OCI-M2 (cell line): ENCODE results near the gene NAALADL2.
"Not testable (repeated sequence)": the region's sequence is repeated elsewhere in the genome, so short reads cannot be mapped to it uniquely, and the experiment has no call there.

Experiments
- DNase-seq: peaks from one replicate; lab custom pipeline; 2025; ENCODE audit not compliant: unreplicated experiment; lab: John Stamatoyannopoulos, UW

NAALADL2 gene

GRCh38 chr3:175066617-175067415 lies 207.7 kb downstream of the NAALADL2 start:
- DNase-seq: no peak

GRCh38 chr3:175068587-175068986 lies 209.5 kb downstream of the NAALADL2 start:
- DNase-seq: no peak

GRCh38 chr3:175070946-175071345 lies 211.8 kb downstream of the NAALADL2 start:
- DNase-seq: no peak

- no peak for DNase-seq
Measured at GRCh38 chr3:175073219-175073905, 214.2 kb downstream of the NAALADL2 start.

- no peak for DNase-seq
Measured at GRCh38 chr3:175075269-175075668, 216.1 kb downstream of the NAALADL2 start.

- DNase-seq: no peak
Measured at GRCh38 chr3:175077216-175077615, 218.1 kb downstream of the NAALADL2 start.

- DNase-seq: no peak
Measured at GRCh38 chr3:175082631-175083030, 223.5 kb downstream of the NAALADL2 start.

- not testable (repeated sequence) for DNase-seq
Measured at GRCh38 chr3:175087128-175087527, 228.0 kb downstream of the NAALADL2 start.

DNA sequence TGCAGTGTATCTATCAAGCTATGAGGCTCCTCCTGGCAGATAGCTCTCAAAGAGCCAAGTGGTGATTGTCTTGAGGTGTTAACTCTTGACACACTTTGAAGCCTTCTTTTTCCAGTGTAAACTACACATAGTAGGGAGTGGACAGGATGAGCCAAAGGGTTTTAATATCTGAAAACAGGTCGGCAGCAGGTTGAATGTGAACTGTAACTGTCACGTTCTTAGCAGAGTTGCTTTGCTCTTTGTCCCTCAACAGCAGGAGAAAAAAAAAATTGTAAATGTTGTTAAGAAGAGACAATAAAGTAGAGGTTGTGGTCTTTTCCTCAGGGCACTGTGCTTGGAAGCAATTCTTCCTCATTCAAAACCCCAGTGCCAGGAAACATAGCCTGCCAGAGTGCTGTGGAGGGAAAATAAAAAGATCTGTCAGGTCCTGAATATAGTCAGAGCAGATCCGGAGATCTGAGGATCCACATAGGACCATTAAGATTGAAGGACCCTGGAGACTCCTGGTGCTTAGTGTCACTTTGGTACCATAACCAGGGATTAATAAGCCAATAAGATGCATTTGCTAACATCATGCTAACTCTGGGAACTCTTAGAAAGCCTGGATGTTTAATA lies 229.7 kb downstream of the NAALADL2 start:
- no peak for DNase-seq

GRCh38 chr3:175091426-175092114 lies 232.4 kb downstream of the NAALADL2 start:
- no peak for DNase-seq

DNA sequence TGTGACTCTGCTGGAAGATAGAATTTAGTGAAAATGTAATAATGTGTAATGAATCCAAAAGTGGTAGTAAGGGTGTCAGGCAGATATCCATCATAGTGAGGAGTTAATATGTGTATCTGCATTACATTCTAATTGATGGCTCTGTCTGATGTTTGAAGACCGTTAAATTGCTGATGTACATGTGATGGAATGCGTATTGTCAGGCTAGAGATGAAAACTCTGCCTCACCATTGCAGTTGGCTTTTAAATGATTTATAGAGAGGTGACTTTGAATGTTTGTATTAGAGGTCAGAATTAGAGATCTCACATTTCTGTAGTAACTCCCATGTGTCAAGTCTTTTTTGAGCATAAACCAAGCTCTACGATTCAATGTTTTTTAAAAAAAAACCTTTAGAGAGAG lies 234.6 kb downstream of the NAALADL2 start:
- DNase-seq: no peak

- no peak for DNase-seq
Measured at GRCh38 chr3:175094344-175094743, 235.2 kb downstream of the NAALADL2 start.

DNA sequence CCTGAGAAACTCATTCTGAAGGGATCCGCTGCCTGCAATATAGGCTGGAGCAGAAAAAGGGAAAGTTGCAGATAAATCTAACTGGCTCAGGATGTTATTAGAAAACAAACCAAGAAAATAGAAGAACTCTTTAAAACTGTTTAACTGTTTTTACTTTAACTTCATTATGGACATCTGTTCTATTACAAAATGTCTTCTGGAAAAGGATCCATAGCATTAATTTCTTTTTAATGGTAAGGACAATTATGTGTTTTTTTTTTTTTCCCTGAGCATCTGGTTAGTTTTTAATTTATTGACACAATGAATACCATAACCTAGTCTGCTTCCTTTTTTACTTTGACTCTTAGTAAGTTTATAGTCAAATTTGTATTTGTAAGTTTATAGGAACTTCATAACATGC lies 239.5 kb downstream of the NAALADL2 start:
- no peak for DNase-seq

DNA sequence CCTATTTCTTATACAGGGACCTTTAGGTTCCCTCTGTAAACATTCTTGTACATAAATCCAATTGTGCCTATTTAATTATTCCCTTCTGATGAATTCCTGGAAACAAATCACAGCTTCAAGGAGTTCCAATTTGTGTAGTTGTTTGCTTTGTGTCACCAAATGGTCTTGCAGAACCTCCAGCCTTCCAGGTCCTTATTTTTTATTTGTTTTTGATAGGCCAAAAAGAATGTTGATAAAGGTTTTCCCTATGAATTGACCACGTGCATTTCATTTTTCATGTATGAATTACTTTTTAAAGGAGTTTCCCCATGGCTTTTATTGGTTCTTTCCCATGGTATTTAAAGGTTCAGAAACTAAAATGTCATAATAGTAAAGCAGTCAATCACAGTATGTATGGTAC lies 243.0 kb downstream of the NAALADL2 start:
- DNase-seq: no peak

- no peak for DNase-seq
Measured at GRCh38 chr3:175103298-175103697, 244.2 kb downstream of the NAALADL2 start.

DNA sequence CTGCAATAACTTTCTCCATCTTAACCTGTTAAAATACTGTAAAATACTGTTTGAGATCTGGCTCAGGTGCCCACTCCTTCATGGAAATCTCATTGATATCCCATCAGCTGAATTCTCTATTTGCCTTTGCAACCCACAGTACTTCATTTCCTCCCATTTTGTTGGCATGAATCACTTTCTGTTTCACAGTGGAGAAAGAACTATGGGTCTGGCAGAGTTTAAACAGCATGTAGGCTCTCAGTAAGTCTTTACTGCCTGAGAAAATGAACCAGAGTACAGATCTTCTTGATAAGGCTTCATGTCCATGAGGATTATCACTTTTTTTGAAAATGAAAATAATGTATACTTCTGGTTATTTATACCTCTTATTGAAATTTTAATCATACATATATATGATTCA lies 245.9 kb downstream of the NAALADL2 start:
- DNase-seq: no peak

DNA sequence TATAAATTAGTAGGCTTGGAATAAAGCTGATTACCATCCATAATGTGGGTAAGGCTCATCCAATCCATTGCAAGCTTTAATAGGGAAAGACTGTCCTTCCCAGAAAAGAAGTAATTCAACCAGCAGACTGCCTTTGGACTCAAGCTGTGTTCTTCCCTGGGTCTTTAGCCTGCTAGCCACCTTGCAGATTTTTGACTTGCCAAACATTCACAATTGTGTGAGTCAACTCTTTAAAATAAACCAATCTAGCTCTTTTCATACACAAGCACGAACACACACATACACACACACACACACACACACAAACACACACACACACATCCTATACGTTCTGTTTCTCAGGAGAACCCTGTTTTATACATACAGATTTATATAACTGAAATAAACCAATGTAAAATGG lies 248.1 kb downstream of the NAALADL2 start:
- no peak for DNase-seq

DNA sequence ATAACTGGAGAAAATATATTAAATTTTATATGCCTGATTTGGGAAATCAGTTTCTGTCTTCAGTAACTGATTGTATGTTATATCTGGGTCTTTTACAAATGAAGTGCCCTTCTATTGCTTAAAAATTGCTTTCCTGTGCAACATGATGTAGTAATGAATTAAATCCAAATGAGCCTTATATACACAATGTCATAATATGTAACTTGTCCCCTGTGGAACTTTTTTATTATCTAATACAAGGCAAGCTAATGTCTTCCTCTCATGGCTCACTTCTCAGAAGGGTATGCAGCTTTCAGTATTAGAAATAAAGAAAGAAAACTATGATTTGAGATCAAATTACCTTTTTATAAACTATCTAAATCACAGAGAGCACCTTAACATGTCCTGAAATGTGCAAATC lies 248.9 kb downstream of the NAALADL2 start:
- DNase-seq: no peak

DNA sequence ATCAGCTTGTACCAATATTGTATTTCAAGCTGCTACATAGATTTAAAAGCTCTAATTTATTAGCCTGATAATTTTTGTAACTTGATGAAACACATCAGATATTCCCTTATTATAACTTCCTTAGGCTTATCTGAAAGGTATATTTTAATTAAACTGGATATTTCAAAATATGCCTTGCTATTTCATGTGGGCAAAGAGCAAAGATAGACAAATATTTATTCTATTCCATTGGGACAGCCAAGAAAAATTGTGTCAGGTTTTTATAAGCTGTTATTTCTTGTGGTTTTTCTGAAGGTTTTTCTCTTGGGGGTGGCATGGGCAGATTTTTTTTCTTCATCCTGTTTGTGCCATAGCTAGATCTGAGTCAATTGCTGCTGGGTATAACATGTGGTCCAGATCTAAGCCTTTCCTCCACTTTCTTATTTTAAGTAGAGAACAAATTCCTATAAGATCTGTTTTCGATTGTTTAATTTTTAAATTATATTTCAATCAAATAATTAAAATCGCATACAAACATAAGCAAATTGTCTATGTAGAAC lies 249.5 kb downstream of the NAALADL2 start:
- no peak for DNase-seq

- no peak for DNase-seq
Measured at GRCh38 chr3:175111036-175111435, 251.9 kb downstream of the NAALADL2 start.

- DNase-seq: no peak
Measured at GRCh38 chr3:175118382-175118941, 259.3 kb downstream of the NAALADL2 start.
